Body of pancreas (tissue), 4 donors: ENCODE measurements around the gene ATOH8. TPM values are rescaled to one million over a fixed set of nuclear protein-coding genes. Genes with fewer than 3 reads are reported as not detected.

Source experiments
- ATAC-seq: fragments of 150-250 bp; one replicate; pipeline ENCODE4 v1.9.1; 2016
- DNase-seq, 4 donors: peaks; one replicate each; pipeline ENCODE4 v3.0.0-alpha.2; 2019
- H3K27ac ChIP-seq, 4 donors: fragments of 200-600 bp; sonication (generic); 1 replicate in 3 of 4; 2 replicates in 1 of 4; pipeline versions ENCODE4 v1.5.1 to v1.6.1; 2016 to 2019; ENCODE audit warnings: mild to moderate bottlenecking in 1 of 4, mixed read lengths in 1 of 4, moderate library complexity in 1 of 4
- H3K27me3 ChIP-seq, 2 donors: fragments of 200-600 bp; sonication (generic); one replicate each; pipeline ENCODE4 v1.6.0; 2016; ENCODE audit warnings: mild to moderate bottlenecking in 1 of 2
- H3K36me3 ChIP-seq, 2 donors: fragments of 200-600 bp; sonication (generic); replicated peaks in 1 of 2; 2 replicates each; pipeline ENCODE4 v1.5.1; 2016; ENCODE audit warnings: low read depth in 2 of 2; ENCODE audit not compliant: insufficient read depth in 1 of 2
- H3K4me1 ChIP-seq: fragments of 200-600 bp; sonication (generic); one replicate; pipeline ENCODE4 v1.6.0; 2016
- H3K4me3 ChIP-seq, 2 donors: fragments of 200-600 bp; sonication (generic); 1 replicate in 1 of 2; 2 replicates in 1 of 2; pipeline ENCODE4 v1.5.1; 2016 to 2019
- H3K9me3 ChIP-seq, 3 donors: fragments of 200-600 bp; sonication (generic); 1 replicate in 2 of 3; 2 replicates in 1 of 3; pipeline ENCODE4 v1.5.1; 2016
- POLR2A ChIP-seq, 3 donors: fragments of 450-650 bp; IDR thresholded peaks; one replicate each; pipeline ENCODE4 v1.6.1; 2016; ENCODE audit warnings: antibody characterized with exemption in 3 of 3, mild to moderate bottlenecking in 2 of 3
- WGBS, 2 donors: methylation state at CpG; one replicate each; pipeline ENCODE4 v1.1.5; 2017; 5-methylcytosine and 5-hydroxymethylcytosine counted together
- intact Hi-C: fragments of 100-400 bp; cut with DNase I; formaldehyde crosslinking; loops from one replicate; pipeline ENCODE4 v1.15.1; 2023
- total RNA-seq, 2 donors: library from RNA; depleted of rRNA; stranded (reverse); fragments of >200 nt; gene quantifications; one replicate each; pipeline ENCODE4 v1.1.0, GENCODE V29; 2016
- TF ChIP-seq, protein P1 (sequence below), 7 experiments: fragments of 450-650 bp in 4 of 7; fragments of 200-600 bp in 3 of 7; sonication (generic) in 3 of 7; IDR thresholded peaks; one replicate each; pipeline ENCODE4 v1.5.1; 2016 to 2019; ENCODE audit warnings: antibody characterized with exemption in 7 of 7

The ATOH8 gene
- total RNA-seq, 2 donors from 2014 or later = 12.9 to 14.5 TPM

GRCh38 chr2:85814802-85815550 lies 61.2 kb downstream of the ATOH8 start:
- H3K27ac ChIP-seq = peak overlapping the region in 3 of 4 donors; percentile 6 to 15 (median 9)
- peaks cover 10% of the 10 kb centered on the region for H3K4me1 ChIP-seq
- 30 to 31% methylated on average over 10 of the region's 10 CpGs for WGBS, 2 donors

DNA sequence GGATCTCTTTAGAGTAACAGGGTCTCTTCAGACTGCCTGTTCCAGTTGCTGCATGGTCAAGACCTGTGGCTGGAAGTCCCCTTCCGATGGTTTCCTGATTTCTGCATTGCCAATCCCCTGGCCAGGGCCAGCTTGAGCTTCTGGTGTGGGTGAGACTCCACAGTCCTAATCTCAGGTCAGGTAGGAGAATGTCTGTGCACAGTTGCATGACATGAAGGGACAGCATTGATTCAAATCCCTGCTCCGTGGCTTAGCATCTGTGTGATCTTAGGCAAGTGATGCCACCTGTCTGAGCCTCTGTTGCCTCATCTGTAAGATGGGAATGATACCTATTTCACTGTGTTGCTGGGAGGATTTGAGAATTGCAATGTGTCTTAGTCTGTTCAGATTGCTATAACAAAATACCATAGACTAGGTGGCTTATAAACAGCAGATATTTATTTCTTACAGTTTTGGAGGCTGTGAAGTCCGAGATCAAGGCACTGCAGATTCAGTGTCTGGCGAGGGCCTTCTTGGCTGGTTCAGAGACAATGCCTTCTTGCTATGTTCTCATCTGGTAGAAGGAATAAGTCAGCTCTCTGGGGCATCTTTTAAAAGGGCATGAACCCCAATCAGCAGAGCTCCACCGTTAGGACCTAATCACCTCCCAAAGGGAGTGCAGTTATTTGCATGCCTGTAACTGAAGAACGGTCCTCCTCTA lies 66.2 kb downstream of the ATOH8 start:
- no peak for DNase-seq
- TF ChIP-seq, protein P1, sequence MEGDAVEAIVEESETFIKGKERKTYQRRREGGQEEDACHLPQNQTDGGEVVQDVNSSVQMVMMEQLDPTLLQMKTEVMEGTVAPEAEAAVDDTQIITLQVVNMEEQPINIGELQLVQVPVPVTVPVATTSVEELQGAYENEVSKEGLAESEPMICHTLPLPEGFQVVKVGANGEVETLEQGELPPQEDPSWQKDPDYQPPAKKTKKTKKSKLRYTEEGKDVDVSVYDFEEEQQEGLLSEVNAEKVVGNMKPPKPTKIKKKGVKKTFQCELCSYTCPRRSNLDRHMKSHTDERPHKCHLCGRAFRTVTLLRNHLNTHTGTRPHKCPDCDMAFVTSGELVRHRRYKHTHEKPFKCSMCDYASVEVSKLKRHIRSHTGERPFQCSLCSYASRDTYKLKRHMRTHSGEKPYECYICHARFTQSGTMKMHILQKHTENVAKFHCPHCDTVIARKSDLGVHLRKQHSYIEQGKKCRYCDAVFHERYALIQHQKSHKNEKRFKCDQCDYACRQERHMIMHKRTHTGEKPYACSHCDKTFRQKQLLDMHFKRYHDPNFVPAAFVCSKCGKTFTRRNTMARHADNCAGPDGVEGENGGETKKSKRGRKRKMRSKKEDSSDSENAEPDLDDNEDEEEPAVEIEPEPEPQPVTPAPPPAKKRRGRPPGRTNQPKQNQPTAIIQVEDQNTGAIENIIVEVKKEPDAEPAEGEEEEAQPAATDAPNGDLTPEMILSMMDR (IDR thresholded peaks at IDR 0.05) = no peak
- TF ChIP-seq POLR2A (IDR thresholded peaks at IDR 0.05) = no peak
- intact Hi-C loops = no loop called here
- H3K4me3 ChIP-seq = no peak overlapping the region
- no peaks in the 10 kb centered on the region for H3K9me3 ChIP-seq
- H3K4me1 ChIP-seq = no peaks in the 10 kb centered on the region
- H3K27me3 ChIP-seq = no peaks in the 10 kb centered on the region
- H3K36me3 ChIP-seq = no peaks in the 10 kb centered on the region
- no peak overlapping the region for H3K27ac ChIP-seq
- WGBS, 2 donors = 55 to 69% methylated on average over 6 of the region's 6 CpGs
- no peak for ATAC-seq

More at GRCh38 chr2:85814802-85815550, 61.2 kb downstream of the ATOH8 start:
- H3K4me3 ChIP-seq = no peak overlapping the region
- H3K9me3 ChIP-seq = no peaks in the 10 kb centered on the region
- TF ChIP-seq, protein P1 (IDR thresholded peaks at IDR 0.05) = no peak
- no peak for TF ChIP-seq POLR2A (IDR thresholded peaks at IDR 0.05)
- H3K36me3 ChIP-seq = no peaks in the 10 kb centered on the region
- H3K27me3 ChIP-seq = no peaks in the 10 kb centered on the region
- intact Hi-C loops = loop anchor here (5.0 kb wide), 2 partner anchors 68 to 83 kb away; no protein-coding TSS in a partner anchor
- ATAC-seq = peak; percentile 56
- peak in 2 of 4 donors; percentile 41 to 48 for DNase-seq

- Histone ChIP-seq H3K27ac (no peak overlapping the region), H3K4me3 (no peak overlapping the region), H3K36me3 (no peaks in the 10 kb centered on the region), H3K9me3 (no peaks in the 10 kb centered on the region), H3K27me3 (no peaks in the 10 kb centered on the region), H3K4me1 (peaks cover 4% of the 10 kb centered on the region)
- TF ChIP-seq POLR2A (IDR thresholded peaks at IDR 0.05) = no peak
- TF ChIP-seq, protein P1 (IDR thresholded peaks at IDR 0.05) = no peak
- no peak for ATAC-seq
- intact Hi-C loops = no loop called here
- DNase-seq = no peak
- 70 to 74% methylated on average over 5 of the region's 5 CpGs for WGBS, 2 donors
Measured at GRCh38 chr2:85822766-85823165, 69.0 kb downstream of the ATOH8 start.

DNA sequence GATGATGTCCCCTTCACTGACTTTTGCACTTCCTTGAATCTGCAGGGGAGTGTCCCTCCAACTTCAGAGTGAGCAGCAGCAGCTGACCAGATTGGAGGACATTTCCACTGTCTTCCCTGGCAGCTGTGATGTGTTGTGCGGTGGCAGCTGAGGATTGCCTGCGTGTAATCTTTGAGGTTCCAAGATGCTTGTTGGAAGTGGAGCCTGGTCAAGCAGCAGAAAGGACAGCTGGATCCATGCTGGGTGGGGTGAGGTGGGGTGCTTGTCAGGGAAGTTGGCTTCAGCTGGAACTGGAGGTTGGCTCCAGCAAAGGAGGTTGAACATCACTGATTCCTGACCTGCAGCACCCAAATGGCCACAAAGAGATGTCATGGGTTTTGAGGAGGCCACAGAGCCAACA lies 70.2 kb downstream of the ATOH8 start:
- 76 to 100% methylated on average over 1 to 2 of the region's 2 CpGs for WGBS, 2 donors
- no peak overlapping the region for H3K27ac ChIP-seq
- no peak for ATAC-seq
- H3K4me3 ChIP-seq = no peak overlapping the region
- H3K9me3 ChIP-seq = no peaks in the 10 kb centered on the region
- no peaks in the 10 kb centered on the region for H3K27me3 ChIP-seq
- H3K36me3 ChIP-seq = no peaks in the 10 kb centered on the region
- intact Hi-C loops = no loop called here
- no peak for DNase-seq
- TF ChIP-seq, protein P1 (IDR thresholded peaks at IDR 0.05) = no peak
- TF ChIP-seq POLR2A (IDR thresholded peaks at IDR 0.05) = no peak
- peaks cover 4% of the 10 kb centered on the region for H3K4me1 ChIP-seq
